ENCODE measurements around the gene SCGB1D4. TPM values are rescaled to one million over a fixed set of nuclear protein-coding genes. Genes with fewer than 3 reads are reported as not detected.

The SCGB1D4 gene
- total and polyA plus RNA-seq, 2 experiments from 2014 or later: not detected

- Histone ChIP-seq H3K27me3 (peaks cover 9% of the 10 kb centered on the region), H3K4me3 (no peak overlapping the region), H3K4me1 (ENCODE audit: low read depth) (no peaks in the 10 kb centered on the region), H3K9me3 (ENCODE audit: low read depth) (no peaks in the 10 kb centered on the region), H3K27ac (no peak overlapping the region), H3K36me3 (no peaks in the 10 kb centered on the region)
- no peak for TF ChIP-seq CTCF (IDR thresholded peaks at IDR 0.05; ENCODE audit: low read depth, low read length)
- no peak for DNase-seq (ENCODE audit: low read depth in 1 of 2, low spot score in 1 of 2)
These were observed 7.4 kb upstream of the SCGB1D4 start for GRCh38 chr11:62306227-62306626.

DNA sequence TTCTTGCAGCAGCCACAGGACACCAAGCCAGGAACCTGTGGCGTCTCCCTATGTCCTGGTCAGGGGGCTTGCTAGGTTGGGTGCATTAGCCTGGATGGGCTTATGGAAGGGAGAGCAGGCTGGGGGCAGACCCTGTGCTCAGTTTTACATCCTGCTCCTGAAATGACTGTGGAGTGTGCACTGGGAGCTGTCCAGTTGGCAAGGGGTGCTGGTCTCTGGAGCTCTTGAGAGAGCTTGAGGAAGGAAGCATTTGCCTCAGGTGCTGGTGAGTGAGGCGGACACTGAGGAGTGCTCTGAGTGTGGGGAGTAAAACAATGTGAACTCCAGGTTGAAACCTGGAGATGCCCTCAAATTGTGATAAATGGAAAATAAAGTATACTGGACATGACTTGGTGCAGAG, 3.4 kb downstream of the SCGB1D4 start:
- H3K4me1 ChIP-seq (ENCODE audit: low read depth): no peaks in the 10 kb centered on the region
- no peak for TF ChIP-seq CTCF (IDR thresholded peaks at IDR 0.05; ENCODE audit: low read depth, low read length)
- peak; percentile 53 to 76 for DNase-seq (ENCODE audit: low read depth in 1 of 2, low spot score in 1 of 2)
- no peaks in the 10 kb centered on the region for H3K9me3 ChIP-seq (ENCODE audit: low read depth)
- H3K4me3 ChIP-seq: no peak overlapping the region
- no peaks in the 10 kb centered on the region for H3K27me3 ChIP-seq
- H3K36me3 ChIP-seq: no peaks in the 10 kb centered on the region
- no peak overlapping the region for H3K27ac ChIP-seq

DNA sequence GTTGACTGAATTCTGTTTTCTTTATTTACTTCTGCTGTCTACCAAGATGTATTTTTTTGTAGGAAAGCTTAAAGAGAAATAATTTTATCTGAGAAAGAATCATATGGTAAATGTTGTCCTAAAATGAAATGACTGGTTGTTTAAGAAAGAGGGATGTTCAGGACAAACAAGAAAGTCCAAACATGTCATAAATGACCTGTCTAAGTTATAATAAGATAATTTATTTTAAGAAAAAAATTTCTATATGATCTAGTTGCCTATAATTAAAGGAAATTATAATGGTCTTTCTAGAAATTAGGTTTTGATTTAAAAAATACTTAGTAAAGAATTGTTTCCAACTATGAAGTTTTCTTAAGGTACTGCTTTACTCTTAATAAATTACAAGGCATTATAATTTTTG, 18.4 kb downstream of the SCGB1D4 start:
- no peaks in the 10 kb centered on the region for H3K36me3 ChIP-seq

DNA sequence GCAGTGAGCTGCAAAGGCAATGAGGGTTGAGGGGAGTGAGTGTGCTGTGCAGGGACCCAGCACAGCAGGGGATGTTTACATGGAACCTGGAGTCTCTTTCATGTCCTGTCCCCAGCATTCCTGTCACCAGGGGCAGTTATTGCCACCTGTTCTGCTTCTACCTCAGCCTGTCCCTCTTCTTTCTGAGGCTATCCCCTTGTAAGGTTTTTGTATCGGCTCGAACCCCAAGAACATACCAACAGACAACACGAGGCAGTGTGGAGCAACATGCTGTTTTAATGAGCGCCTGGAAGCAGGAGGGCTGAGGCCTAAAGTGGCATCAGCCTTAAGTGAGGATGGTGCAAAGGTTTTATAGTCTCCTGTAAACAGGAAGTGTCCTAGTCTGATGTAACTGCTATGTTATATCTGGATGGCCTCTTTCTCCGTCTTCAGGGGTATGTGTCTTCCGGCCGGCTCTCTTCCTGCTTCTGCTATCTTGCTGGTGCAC, 25.0 kb downstream of the SCGB1D4 start:
- no peak for TF ChIP-seq CTCF (IDR thresholded peaks at IDR 0.05; ENCODE audit: low read depth, low read length)
- H3K4me3 ChIP-seq: no peak overlapping the region
- H3K36me3 ChIP-seq: no peaks in the 10 kb centered on the region
- no peaks in the 10 kb centered on the region for H3K27me3 ChIP-seq
- H3K4me1 ChIP-seq (ENCODE audit: low read depth): no peaks in the 10 kb centered on the region
- no peaks in the 10 kb centered on the region for H3K9me3 ChIP-seq (ENCODE audit: low read depth)
- no peak for DNase-seq (ENCODE audit: low read depth in 1 of 2, low spot score in 1 of 2)
- no peak overlapping the region for H3K27ac ChIP-seq

More for the DNA sequence above, 18.4 kb downstream of the SCGB1D4 start:
- no peak overlapping the region for H3K4me3 ChIP-seq
- H3K9me3 ChIP-seq (ENCODE audit: low read depth): no peaks in the 10 kb centered on the region
- H3K27ac ChIP-seq: no peak overlapping the region
- no peaks in the 10 kb centered on the region for H3K27me3 ChIP-seq
- no peak for TF ChIP-seq CTCF (IDR thresholded peaks at IDR 0.05; ENCODE audit: low read depth, low read length)
- DNase-seq (ENCODE audit: low read depth in 1 of 2, low spot score in 1 of 2): no peak
- no peaks in the 10 kb centered on the region for H3K4me1 ChIP-seq (ENCODE audit: low read depth)

- Histone ChIP-seq H3K9me3 (ENCODE audit: low read depth) (no peaks in the 10 kb centered on the region), H3K27ac (no peak overlapping the region), H3K4me1 (ENCODE audit: low read depth) (no peaks in the 10 kb centered on the region), H3K4me3 (no peak overlapping the region), H3K36me3 (no peaks in the 10 kb centered on the region), H3K27me3 (no peaks in the 10 kb centered on the region)
- TF ChIP-seq CTCF (IDR thresholded peaks at IDR 0.05; ENCODE audit: low read depth, low read length): no peak
- no peak for DNase-seq (ENCODE audit: low read depth in 1 of 2, low spot score in 1 of 2)
These were observed 25.6 kb downstream of the SCGB1D4 start for GRCh38 chr11:62273284-62273683.
